Measurements from ENCODE around the gene ZNF506. TPM values are rescaled to one million over a fixed set of nuclear protein-coding genes. Genes with fewer than 3 reads are reported as not detected.
"Not testable (repeated sequence)": the region's sequence is repeated elsewhere in the genome, so short reads cannot be mapped to it uniquely, and the experiment has no call there.

Gene ZNF506
- total RNA-seq, 2 experiments from 2014 or later = 33.3 to 41.3 TPM

- peaks cover 47% of the 10 kb centered on the region for H3K9me3 Mint-ChIP-seq (ENCODE audit: low read depth)
- intact Hi-C loops (cut with DNase I, micrococcal nuclease) = no loop called here
- ATAC-seq = no peak
These were observed 5.3 kb upstream of the ZNF506 start for GRCh38 chr19:19826875-19827274.

GRCh38 chr19:19823916-19824315 is 2.4 kb upstream of the ZNF506 start:
- H3K27me3 Mint-ChIP-seq = no peaks in the 10 kb centered on the region
- ChIA-PET CTCF (interaction anchor here (0.9 kb wide), 1 partner anchor 36 kb away, joined by 3 read pairs; no protein-coding TSS in a partner anchor), POLR2A (interaction anchor here (0.6 kb wide), 1 partner anchor 174 kb away, joined by 3 read pairs; no protein-coding TSS in a partner anchor)
- peaks cover 29% of the 10 kb centered on the region for H3K9me3 Mint-ChIP-seq (ENCODE audit: low read depth)
- H3K4me3 Mint-ChIP-seq = no peak overlapping the region
- DNase-seq = peak; percentile 20
- peaks cover 43% of the 10 kb centered on the region for H3K36me3 Mint-ChIP-seq (ENCODE audit: low read depth)
- H3K27ac Mint-ChIP-seq = no peak overlapping the region
- ATAC-seq = no peak
- intact Hi-C loops (cut with DNase I, micrococcal nuclease) = no loop called here
- H3K4me1 Mint-ChIP-seq = peaks cover 24% of the 10 kb centered on the region

More at GRCh38 chr19:19826875-19827274, 5.3 kb upstream of the ZNF506 start:
- no peak overlapping the region for H3K4me3 Mint-ChIP-seq
- DNase-seq = no peak
- peaks cover 33% of the 10 kb centered on the region for H3K36me3 Mint-ChIP-seq (ENCODE audit: low read depth)
- H3K27ac Mint-ChIP-seq = no peak overlapping the region
- no peaks in the 10 kb centered on the region for H3K27me3 Mint-ChIP-seq
- ChIA-PET CTCF (interaction anchor here (0.9 kb wide), 1 partner anchor 15 kb away, joined by 5 read pairs; no protein-coding TSS in a partner anchor), POLR2A (no interaction called here)
- H3K4me1 Mint-ChIP-seq = peaks cover 7% of the 10 kb centered on the region

GRCh38 chr19:19821976-19822375 is 426 bp upstream of the ZNF506 start:
- H3K27ac Mint-ChIP-seq = peak overlapping the region; percentile 99
- peaks cover 18% of the 10 kb centered on the region for H3K9me3 Mint-ChIP-seq (ENCODE audit: low read depth)
- not testable (repeated sequence) for H3K27me3 Mint-ChIP-seq, ATAC-seq
- DNase-seq = peak; percentile 36
- peaks cover 49% of the 10 kb centered on the region for H3K36me3 Mint-ChIP-seq (ENCODE audit: low read depth)
- intact Hi-C loops (cut with DNase I, micrococcal nuclease) = loop anchor here (1.0 to 2.0 kb wide), 7 partner anchors 44 to 158 kb away; partner anchors contain the start of genes ZNF14 (in 2 of the 2), ZNF101 (in 1 of the 2) and ZNF93 (in 1 of the 2)
- H3K4me3 Mint-ChIP-seq = peak overlapping the region; percentile 96
- POLR2A ChIA-PET = interaction anchor here (0.6 to 2.4 kb wide), 19 partner anchors 9 to 1198 kb away, joined by 3 to 27 read pairs (median 4); partner anchors contain the start of genes ZNF14, ZNF253, ZNF430 and ZNF486
- H3K4me1 Mint-ChIP-seq = peaks cover 39% of the 10 kb centered on the region
- CTCF ChIA-PET = interaction anchor here (0.6 to 2.4 kb wide), 6 partner anchors 11 to 46 kb away, joined by 3 to 11 read pairs (median 6); partner anchors contain the start of gene ZNF253

GRCh38 chr19:19820774-19821320 is 703 bp downstream of the ZNF506 start:
- ChIA-PET POLR2A (interaction anchor here (0.9 to 2.4 kb wide), 12 partner anchors 38 to 159 kb away, joined by 3 to 27 read pairs (median 5); partner anchors contain the start of genes ZNF101, ZNF14, ZNF253 and ZNF93), CTCF (interaction anchor here (0.5 to 2.4 kb wide), 5 partner anchors 10 to 153 kb away, joined by 3 to 11 read pairs (median 8); partner anchors contain the start of gene ZNF253)
- peak overlapping the region; percentile 99 for H3K27ac Mint-ChIP-seq
- H3K4me3 Mint-ChIP-seq = peak overlapping the region; percentile 96
- no peaks in the 10 kb centered on the region for H3K27me3 Mint-ChIP-seq
- H3K36me3 Mint-ChIP-seq (ENCODE audit: low read depth) = peaks cover 54% of the 10 kb centered on the region
- intact Hi-C loops (cut with DNase I, micrococcal nuclease) = loop anchor here (1.0 to 2.0 kb wide), 7 partner anchors 45 to 157 kb away; partner anchors contain the start of genes ZNF101 (in 1 of the 2), ZNF14 (in 1 of the 2) and ZNF93 (in 1 of the 2)
- ATAC-seq (no peak), DNase-seq (peak; percentile 41)
- H3K9me3 Mint-ChIP-seq (ENCODE audit: low read depth) = peaks cover 11% of the 10 kb centered on the region
- peaks cover 48% of the 10 kb centered on the region for H3K4me1 Mint-ChIP-seq

GRCh38 chr19:19817357-19817756 is 4.2 kb downstream of the ZNF506 start:
- H3K4me3 Mint-ChIP-seq = peak overlapping the region; percentile 67
- DNase-seq (peak; percentile 84), ATAC-seq (peak; percentile 64)
- POLR2A ChIA-PET = interaction anchor here (0.6 to 1.9 kb wide), 7 partner anchors 39 to 153 kb away, joined by 3 to 8 read pairs (median 4); partner anchors contain the start of genes ZNF253 and ZNF93
- intact Hi-C loops (cut with DNase I, micrococcal nuclease) = loop anchor here (1.0 to 5.0 kb wide), 8 partner anchors 41 to 1750 kb away; partner anchors contain the start of gene ZNF101 (in 2 of the 2)
- peaks cover 68% of the 10 kb centered on the region for H3K4me1 Mint-ChIP-seq
- no peaks in the 10 kb centered on the region for H3K27me3 Mint-ChIP-seq
- peak overlapping the region; percentile 97 for H3K27ac Mint-ChIP-seq
- peaks cover 78% of the 10 kb centered on the region for H3K36me3 Mint-ChIP-seq (ENCODE audit: low read depth)
- CTCF ChIA-PET = interaction anchor here (0.9 to 1.1 kb wide), 2 partner anchors 21 to 41 kb away, joined by 3 read pairs; no protein-coding TSS in a partner anchor
- H3K9me3 Mint-ChIP-seq (ENCODE audit: low read depth) = peaks cover 19% of the 10 kb centered on the region

GRCh38 chr19:19816679-19817078 is 4.9 kb downstream of the ZNF506 start:
- Mint-ChIP-seq H3K36me3 (ENCODE audit: low read depth) (peaks cover 85% of the 10 kb centered on the region), H3K9me3 (ENCODE audit: low read depth) (peaks cover 19% of the 10 kb centered on the region), H3K27ac (peak overlapping the region; percentile 97), H3K4me1 (peaks cover 72% of the 10 kb centered on the region), H3K27me3 (no peaks in the 10 kb centered on the region), H3K4me3 (peak overlapping the region; percentile 67)
- CTCF ChIA-PET = interaction anchor here (0.6 to 1.1 kb wide), 4 partner anchors 20 to 442 kb away, joined by 3 to 4 read pairs (median 3); no protein-coding TSS in a partner anchor
- intact Hi-C loops (cut with DNase I, micrococcal nuclease) = loop anchor here (1.0 to 5.0 kb wide), 8 partner anchors 40 to 1751 kb away; partner anchors contain the start of gene ZNF101 (in 2 of the 2)
- DNase-seq (no peak), ATAC-seq (no peak)
- POLR2A ChIA-PET = interaction anchor here (1.0 to 1.9 kb wide), 5 partner anchors 39 to 153 kb away, joined by 3 to 8 read pairs (median 6); partner anchors contain the start of genes ZNF253 and ZNF93

- ChIA-PET CTCF (interaction anchor here (0.7 to 2.8 kb wide), 3 partner anchors 9 to 45 kb away, joined by 3 to 11 read pairs (median 3); partner anchors contain the start of gene ZNF506), POLR2A (interaction anchor here (0.6 to 1.2 kb wide), 2 partner anchors 10 to 848 kb away, joined by 3 to 5 read pairs; partner anchors contain the start of gene ZNF506)
- peaks cover 85% of the 10 kb centered on the region for H3K36me3 Mint-ChIP-seq (ENCODE audit: low read depth)
- H3K9me3 Mint-ChIP-seq (ENCODE audit: low read depth) = peaks cover 16% of the 10 kb centered on the region
- DNase-seq; intact Hi-C loops (cut with DNase I, micrococcal nuclease); H3K4me3 Mint-ChIP-seq; H3K27me3 Mint-ChIP-seq: not testable (repeated sequence)
- peaks cover 57% of the 10 kb centered on the region for H3K4me1 Mint-ChIP-seq
- peak; percentile 62 for ATAC-seq
- H3K27ac Mint-ChIP-seq = peak overlapping the region; percentile 66
These were observed 9.6 kb downstream of the ZNF506 start for GRCh38 chr19:19811999-19812398.

GRCh38 chr19:19805480-19805879 is 16.1 kb downstream of the ZNF506 start:
- CTCF ChIA-PET = interaction anchor here (0.6 kb wide), 2 partner anchors 10 to 168 kb away, joined by 3 to 4 read pairs; no protein-coding TSS in a partner anchor

GRCh38 chr19:19788015-19788414 is 33.5 kb downstream of the ZNF506 start:
- Mint-ChIP-seq H3K36me3 (ENCODE audit: low read depth) (peaks cover 75% of the 10 kb centered on the region), H3K27ac (no peak overlapping the region), H3K9me3 (ENCODE audit: low read depth) (peaks cover 8% of the 10 kb centered on the region), H3K27me3 (no peaks in the 10 kb centered on the region), H3K4me3 (no peak overlapping the region), H3K4me1 (peaks cover 18% of the 10 kb centered on the region)
- ChIA-PET CTCF (no interaction called here), POLR2A (interaction anchor here (0.9 kb wide), 1 partner anchor 114 kb away, joined by 3 read pairs; no protein-coding TSS in a partner anchor)
- DNase-seq = no peak
- ATAC-seq = peak; percentile 51
- intact Hi-C loops (cut with DNase I, micrococcal nuclease) = no loop called here

More at GRCh38 chr19:19805480-19805879, 16.1 kb downstream of the ZNF506 start:
- intact Hi-C loops (cut with DNase I, micrococcal nuclease) = no loop called here
- Mint-ChIP-seq H3K27ac (peak overlapping the region; percentile 78), H3K36me3 (ENCODE audit: low read depth) (peaks cover 81% of the 10 kb centered on the region), H3K4me3 (no peak overlapping the region), H3K27me3 (no peaks in the 10 kb centered on the region), H3K9me3 (ENCODE audit: low read depth) (peaks cover 7% of the 10 kb centered on the region), H3K4me1 (peaks cover 32% of the 10 kb centered on the region)
- POLR2A ChIA-PET = no interaction called here
- DNase-seq (no peak), ATAC-seq (peak; percentile 58)

- Mint-ChIP-seq H3K4me1 (peaks cover 34% of the 10 kb centered on the region), H3K9me3 (ENCODE audit: low read depth) (peaks cover 11% of the 10 kb centered on the region), H3K36me3 (ENCODE audit: low read depth) (peaks cover 77% of the 10 kb centered on the region)
- DNase-seq; POLR2A ChIA-PET; H3K27me3 Mint-ChIP-seq; H3K4me3 Mint-ChIP-seq; H3K27ac Mint-ChIP-seq; CTCF ChIA-PET; intact Hi-C loops (cut with DNase I, micrococcal nuclease); ATAC-seq: not testable (repeated sequence)
These were observed 36.1 kb downstream of the ZNF506 start for GRCh38 chr19:19785476-19785875.

GRCh38 chr19:19782783-19783182 is 38.8 kb downstream of the ZNF506 start:
- H3K4me3 Mint-ChIP-seq = no peak overlapping the region
- ChIA-PET CTCF (interaction anchor here (1.0 kb wide), 1 partner anchor 36 kb away, joined by 3 read pairs; no protein-coding TSS in a partner anchor), POLR2A (interaction anchor here (1.0 kb wide), 1 partner anchor 38 kb away, joined by 3 read pairs; the partner anchor contains the start of gene ZNF506)
- peak overlapping the region; percentile 70 for H3K27ac Mint-ChIP-seq
- peak; percentile 67 for ATAC-seq
- H3K36me3 Mint-ChIP-seq (ENCODE audit: low read depth) = peaks cover 78% of the 10 kb centered on the region
- peak; percentile 79 for DNase-seq
- peaks cover 18% of the 10 kb centered on the region for H3K9me3 Mint-ChIP-seq (ENCODE audit: low read depth)
- intact Hi-C loops (cut with DNase I, micrococcal nuclease) = no loop called here
- no peaks in the 10 kb centered on the region for H3K27me3 Mint-ChIP-seq
- H3K4me1 Mint-ChIP-seq = peaks cover 48% of the 10 kb centered on the region
